SK-N-SH treated with all-trans-retinoic acid at 6 μM for 48 hours (cell line): ENCODE measurements around the gene RXRG.

Experiments used
- ARNTL ChIP-seq: fragments of 450-650 bp; formaldehyde crosslinking; IDR thresholded peaks from 2 replicates; pipeline ENCODE4 v1.5.0; 2020; ENCODE audit warnings: low read depth, mild to moderate bottlenecking, moderate library complexity, borderline replicate concordance
- CSDC2 ChIP-seq: fragments of 250-450 bp; sonication (Bioruptor Pico); IDR thresholded peaks from 2 replicates; pipeline ENCODE4 v1.5.0; 2020; ENCODE audit warnings: mild to moderate bottlenecking, moderate library complexity
- ESRRG ChIP-seq: fragments of 250-450 bp; sonication (Bioruptor Pico); IDR thresholded peaks from 2 replicates; pipeline ENCODE4 v1.6.1; 2021; ENCODE audit warnings: mild to moderate bottlenecking
- PATZ1 ChIP-seq: fragments of 250-450 bp; sonication (Bioruptor Pico); IDR thresholded peaks from 2 replicates; pipeline ENCODE4 v1.8.0; 2020; ENCODE audit warnings: mild to moderate bottlenecking, moderate library complexity, borderline replicate concordance
- POU6F1 ChIP-seq: fragments of 250-450 bp; sonication (Bioruptor Pico); IDR thresholded peaks from 2 replicates; pipeline ENCODE4 v1.8.0; 2021; ENCODE audit warnings: low read depth, mild to moderate bottlenecking, moderate library complexity, borderline replicate concordance
- PPARA ChIP-seq: fragments of 250-450 bp; sonication (Bioruptor Pico); IDR thresholded peaks from 2 replicates; pipeline ENCODE4 v1.5.0; 2020; ENCODE audit warnings: mild to moderate bottlenecking, borderline replicate concordance
- RARB ChIP-seq: fragments of 250-450 bp; sonication (Bioruptor Pico); IDR thresholded peaks from 2 replicates; pipeline ENCODE4 v1.8.0; 2021; ENCODE audit warnings: mild to moderate bottlenecking, moderate library complexity
- TCF4 ChIP-seq: fragments of 250-450 bp; sonication (Bioruptor Pico); IDR thresholded peaks from 2 replicates; pipeline ENCODE4 v1.8.0; 2021; ENCODE audit warnings: mild to moderate bottlenecking, moderate library complexity, borderline replicate concordance
- TOX ChIP-seq: fragments of 250-450 bp; sonication (Bioruptor Pico); IDR thresholded peaks from 2 replicates; pipeline ENCODE4 v1.8.0; 2021; ENCODE audit warnings: mild to moderate bottlenecking, moderate library complexity, borderline replicate concordance
- ZFP3 ChIP-seq: fragments of 250-450 bp; sonication (Bioruptor Pico); IDR thresholded peaks from 2 replicates; pipeline ENCODE4 v1.5.0; 2020; ENCODE audit warnings: mild to moderate bottlenecking, moderate library complexity
- ZFP30 ChIP-seq: fragments of 450-650 bp; formaldehyde crosslinking; IDR thresholded peaks from 2 replicates; pipeline ENCODE4 v1.5.0; 2022; ENCODE audit warnings: mild to moderate bottlenecking, moderate library complexity
- TF ChIP-seq, protein P1 (sequence below): fragments of 250-450 bp; sonication (Bioruptor Pico); IDR thresholded peaks from 2 replicates; pipeline ENCODE4 v1.5.1; 2020; ENCODE audit warnings: low read depth, mild to moderate bottlenecking, moderate library complexity
- TF ChIP-seq, protein P2 (sequence below): fragments of 250-450 bp; sonication (Bioruptor Pico); IDR thresholded peaks from 2 replicates; pipeline ENCODE4 v1.5.1; 2021; ENCODE audit warnings: mild to moderate bottlenecking, moderate library complexity
- TF ChIP-seq, protein P3 (sequence below): fragments of 250-450 bp; sonication (Bioruptor Pico); IDR thresholded peaks from 2 replicates; pipeline ENCODE4 v1.5.0; 2020; ENCODE audit warnings: mild to moderate bottlenecking, moderate library complexity

GRCh38 chr1:165364568-165365133 is 80.3 kb downstream of the RXRG start:
- TF ChIP-seq PATZ1 (CRISPR knock-in tag) (no peak), ARNTL (no peak), TOX (CRISPR knock-in tag) (no peak), RARB (no peak), PPARA (CRISPR knock-in tag) (no peak), ZFP3 (no peak), CSDC2 (CRISPR knock-in tag) (no peak), ZFP30 (CRISPR knock-in tag) (no peak), TCF4 (CRISPR knock-in tag) (no peak), ESRRG (CRISPR knock-in tag) (no peak), POU6F1 (CRISPR knock-in tag) (no peak)
- TF ChIP-seq, protein P1, sequence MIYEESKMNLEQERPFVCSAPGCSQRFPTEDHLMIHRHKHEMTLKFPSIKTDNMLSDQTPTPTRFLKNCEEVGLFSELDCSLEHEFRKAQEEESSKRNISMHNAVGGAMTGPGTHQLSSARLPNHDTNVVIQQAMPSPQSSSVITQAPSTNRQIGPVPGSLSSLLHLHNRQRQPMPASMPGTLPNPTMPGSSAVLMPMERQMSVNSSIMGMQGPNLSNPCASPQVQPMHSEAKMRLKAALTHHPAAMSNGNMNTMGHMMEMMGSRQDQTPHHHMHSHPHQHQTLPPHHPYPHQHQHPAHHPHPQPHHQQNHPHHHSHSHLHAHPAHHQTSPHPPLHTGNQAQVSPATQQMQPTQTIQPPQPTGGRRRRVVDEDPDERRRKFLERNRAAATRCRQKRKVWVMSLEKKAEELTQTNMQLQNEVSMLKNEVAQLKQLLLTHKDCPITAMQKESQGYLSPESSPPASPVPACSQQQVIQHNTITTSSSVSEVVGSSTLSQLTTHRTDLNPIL (CRISPR knock-in tag): no peak
- TF ChIP-seq, protein P2, sequence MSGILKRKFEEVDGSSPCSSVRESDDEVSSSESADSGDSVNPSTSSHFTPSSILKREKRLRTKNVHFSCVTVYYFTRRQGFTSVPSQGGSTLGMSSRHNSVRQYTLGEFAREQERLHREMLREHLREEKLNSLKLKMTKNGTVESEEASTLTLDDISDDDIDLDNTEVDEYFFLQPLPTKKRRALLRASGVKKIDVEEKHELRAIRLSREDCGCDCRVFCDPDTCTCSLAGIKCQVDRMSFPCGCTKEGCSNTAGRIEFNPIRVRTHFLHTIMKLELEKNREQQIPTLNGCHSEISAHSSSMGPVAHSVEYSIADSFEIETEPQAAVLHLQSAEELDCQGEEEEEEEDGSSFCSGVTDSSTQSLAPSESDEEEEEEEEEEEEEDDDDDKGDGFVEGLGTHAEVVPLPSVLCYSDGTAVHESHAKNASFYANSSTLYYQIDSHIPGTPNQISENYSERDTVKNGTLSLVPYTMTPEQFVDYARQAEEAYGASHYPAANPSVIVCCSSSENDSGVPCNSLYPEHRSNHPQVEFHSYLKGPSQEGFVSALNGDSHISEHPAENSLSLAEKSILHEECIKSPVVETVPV (CRISPR knock-in tag): no peak
- TF ChIP-seq, protein P3, sequence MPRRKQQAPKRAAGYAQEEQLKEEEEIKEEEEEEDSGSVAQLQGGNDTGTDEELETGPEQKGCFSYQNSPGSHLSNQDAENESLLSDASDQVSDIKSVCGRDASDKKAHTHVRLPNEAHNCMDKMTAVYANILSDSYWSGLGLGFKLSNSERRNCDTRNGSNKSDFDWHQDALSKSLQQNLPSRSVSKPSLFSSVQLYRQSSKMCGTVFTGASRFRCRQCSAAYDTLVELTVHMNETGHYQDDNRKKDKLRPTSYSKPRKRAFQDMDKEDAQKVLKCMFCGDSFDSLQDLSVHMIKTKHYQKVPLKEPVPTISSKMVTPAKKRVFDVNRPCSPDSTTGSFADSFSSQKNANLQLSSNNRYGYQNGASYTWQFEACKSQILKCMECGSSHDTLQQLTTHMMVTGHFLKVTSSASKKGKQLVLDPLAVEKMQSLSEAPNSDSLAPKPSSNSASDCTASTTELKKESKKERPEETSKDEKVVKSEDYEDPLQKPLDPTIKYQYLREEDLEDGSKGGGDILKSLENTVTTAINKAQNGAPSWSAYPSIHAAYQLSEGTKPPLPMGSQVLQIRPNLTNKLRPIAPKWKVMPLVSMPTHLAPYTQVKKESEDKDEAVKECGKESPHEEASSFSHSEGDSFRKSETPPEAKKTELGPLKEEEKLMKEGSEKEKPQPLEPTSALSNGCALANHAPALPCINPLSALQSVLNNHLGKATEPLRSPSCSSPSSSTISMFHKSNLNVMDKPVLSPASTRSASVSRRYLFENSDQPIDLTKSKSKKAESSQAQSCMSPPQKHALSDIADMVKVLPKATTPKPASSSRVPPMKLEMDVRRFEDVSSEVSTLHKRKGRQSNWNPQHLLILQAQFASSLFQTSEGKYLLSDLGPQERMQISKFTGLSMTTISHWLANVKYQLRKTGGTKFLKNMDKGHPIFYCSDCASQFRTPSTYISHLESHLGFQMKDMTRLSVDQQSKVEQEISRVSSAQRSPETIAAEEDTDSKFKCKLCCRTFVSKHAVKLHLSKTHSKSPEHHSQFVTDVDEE (CRISPR knock-in tag): no peak
